ENCODE results near the gene CST7. TPM values are rescaled to one million over a fixed set of nuclear protein-coding genes. Genes with fewer than 3 reads are reported as not detected.

CST7 gene
- polyA plus RNA-seq, 1 of the 3 experiments (the other 2 are of a cell fraction), result 0.07 TPM

- peaks cover 43 to 45% of the 10 kb centered on the region in 2 experiments for H3K36me3 ChIP-seq (replicated peaks in 1 of 2; ENCODE audit: control insufficient read depth in 1 of 2, insufficient read depth in 2 of 2, low read length in 1 of 2)
- TF ChIP-seq GABPA (IDR thresholded peaks at IDR 0.05; ENCODE audit: low read depth) (no peak), MAX (IDR thresholded peaks at IDR 0.05; ENCODE audit: low read depth) (no peak), GATA2 (CRISPR knock-in tag; IDR thresholded peaks at IDR 0.05) (no peak), ZBTB33 (IDR thresholded peaks at IDR 0.05; ENCODE audit: borderline replicate concordance, low read depth) (no peak), TCF12 (IDR thresholded peaks at IDR 0.05) (no peak), RFX5 (IDR thresholded peaks at IDR 0.05; ENCODE audit: low read length) (no peak), FOSL2 (IDR thresholded peaks at IDR 0.05; ENCODE audit: borderline replicate concordance, low read depth) (no peak), ELF1 (IDR thresholded peaks at IDR 0.05) (no peak)
- no peak overlapping the region for H2AFZ ChIP-seq (ENCODE audit: low read depth)
- WGBS (ENCODE audit: low lambda C conversion rate), result 92% methylated on average over 21 of the region's 34 CpGs
- ChIA-PET POLR2A (no interaction called here), CTCF (no interaction called here)
- no peaks in the 10 kb centered on the region for H4K20me1 ChIP-seq (ENCODE audit: insufficient read depth)
- H3F3A ChIP-seq (replicated peaks; ENCODE audit: insufficient read depth), result no peaks in the 10 kb centered on the region
- H3K9ac ChIP-seq, result no peak overlapping the region
- H3K9me2 ChIP-seq, result no peaks in the 10 kb centered on the region
- peaks cover 21% of the 10 kb centered on the region; the same call in 1 of the 2 replicates for H3K79me2 ChIP-seq (ENCODE audit: insufficient read depth)
- H3K4me1 ChIP-seq (ENCODE audit: control insufficient read depth in 1 of 2, insufficient read depth in 2 of 2, low read depth in 1 of 2, low read length in 1 of 2), result no peaks in the 10 kb centered on the region
- H3K4me3 ChIP-seq (ENCODE audit: low read depth in 2 of 2, low read length in 1 of 2), result no peak overlapping the region
- no peaks in the 10 kb centered on the region for H3K27me3 ChIP-seq (ENCODE audit: insufficient read depth)
- H3K4me2 ChIP-seq, result no peak overlapping the region
- H3K9me3 ChIP-seq, result peaks cover 11% of the 10 kb centered on the region; the same call in 1 of the 2 replicates
- DNase-seq, result no peak
- H3K27ac ChIP-seq (ENCODE audit: low read depth in 2 of 2, low read length in 1 of 2), result no peak overlapping the region
Observed at GRCh38 chr20:24980291-24981053, 31.4 kb downstream of the CST7 start.

DNA sequence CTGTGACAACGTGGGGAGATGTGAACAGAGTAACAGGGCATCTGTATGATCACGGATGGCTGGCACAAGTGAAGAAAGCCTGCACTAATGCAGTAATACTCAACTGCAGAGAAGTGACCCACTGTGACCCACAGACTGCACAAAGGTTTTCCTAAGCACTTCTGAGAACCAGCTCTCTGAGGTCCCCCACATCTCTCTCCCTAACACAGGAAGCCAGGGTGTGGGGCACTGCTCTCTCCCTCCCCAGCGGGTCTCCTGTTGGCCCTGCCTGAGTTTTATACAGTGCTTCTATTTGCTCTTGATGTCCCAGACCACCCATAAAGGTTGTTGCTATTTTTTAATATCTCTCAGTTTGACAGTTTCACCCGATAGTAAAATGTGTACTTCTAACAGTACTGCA is 32.2 kb downstream of the CST7 start:
- no peak overlapping the region; a peak in 1 of 4 replicates for H3K4me3 ChIP-seq (ENCODE audit: low read depth in 2 of 2, low read length in 1 of 2)
- H2AFZ ChIP-seq (ENCODE audit: low read depth), result no peak overlapping the region
- DNase-seq, result no peak
- H3K4me1 ChIP-seq (ENCODE audit: control insufficient read depth in 1 of 2, insufficient read depth in 2 of 2, low read depth in 1 of 2, low read length in 1 of 2), result no peaks in the 10 kb centered on the region; a peak in 1 of 4 replicates
- H3K9me2 ChIP-seq, result no peaks in the 10 kb centered on the region
- no peaks in the 10 kb centered on the region for H3K27me3 ChIP-seq (ENCODE audit: insufficient read depth)
- peaks cover 41 to 43% of the 10 kb centered on the region in 2 experiments for H3K36me3 ChIP-seq (replicated peaks in 1 of 2; ENCODE audit: control insufficient read depth in 1 of 2, insufficient read depth in 2 of 2, low read length in 1 of 2)
- no peaks in the 10 kb centered on the region for H4K20me1 ChIP-seq (ENCODE audit: insufficient read depth)
- peaks cover 6% of the 10 kb centered on the region; the same call in 1 of the 2 replicates for H3K9me3 ChIP-seq
- WGBS (ENCODE audit: low lambda C conversion rate), result 91% methylated on average over 4 of the region's 4 CpGs
- no peak overlapping the region for H3K27ac ChIP-seq (ENCODE audit: low read depth in 2 of 2, low read length in 1 of 2)
- H3F3A ChIP-seq (replicated peaks; ENCODE audit: insufficient read depth), result no peaks in the 10 kb centered on the region
- H3K4me2 ChIP-seq, result no peak overlapping the region
- no peak for TF ChIP-seq FOXJ3 (CRISPR knock-in tag; IDR thresholded peaks at IDR 0.05)
- TF ChIP-seq ZBTB33 (IDR thresholded peaks at IDR 0.05; ENCODE audit: borderline replicate concordance, low read depth), result no peak
- TF ChIP-seq, protein P1, sequence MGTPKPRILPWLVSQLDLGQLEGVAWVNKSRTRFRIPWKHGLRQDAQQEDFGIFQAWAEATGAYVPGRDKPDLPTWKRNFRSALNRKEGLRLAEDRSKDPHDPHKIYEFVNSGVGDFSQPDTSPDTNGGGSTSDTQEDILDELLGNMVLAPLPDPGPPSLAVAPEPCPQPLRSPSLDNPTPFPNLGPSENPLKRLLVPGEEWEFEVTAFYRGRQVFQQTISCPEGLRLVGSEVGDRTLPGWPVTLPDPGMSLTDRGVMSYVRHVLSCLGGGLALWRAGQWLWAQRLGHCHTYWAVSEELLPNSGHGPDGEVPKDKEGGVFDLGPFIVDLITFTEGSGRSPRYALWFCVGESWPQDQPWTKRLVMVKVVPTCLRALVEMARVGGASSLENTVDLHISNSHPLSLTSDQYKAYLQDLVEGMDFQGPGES (IDR thresholded peaks at IDR 0.05; ENCODE audit: low read depth, low read length), result no peak
- no peak for TF ChIP-seq JUND (IDR thresholded peaks at IDR 0.05)
- TF ChIP-seq MEF2A (IDR thresholded peaks at IDR 0.05; ENCODE audit: borderline replicate concordance, low read depth), result no peak
- TF ChIP-seq USF1 (IDR thresholded peaks at IDR 0.05; ENCODE audit: borderline replicate concordance, low read depth), result no peak
- no peak for TF ChIP-seq FOSL2 (IDR thresholded peaks at IDR 0.05; ENCODE audit: borderline replicate concordance, low read depth)
- no peak for TF ChIP-seq RAD21 (IDR thresholded peaks at IDR 0.05; ENCODE audit: low read length)
- TF ChIP-seq ELF1 (IDR thresholded peaks at IDR 0.05), result no peak
- no peak for TF ChIP-seq RCOR1 (IDR thresholded peaks at IDR 0.05; ENCODE audit: low read length)
- no peak for TF ChIP-seq POLR2AphosphoS5 (IDR thresholded peaks at IDR 0.05; ENCODE audit: low read depth, low read length)
- no peak for TF ChIP-seq RXRA (IDR thresholded peaks at IDR 0.05; ENCODE audit: borderline replicate concordance, low read depth)
- no peak for TF ChIP-seq SIN3A (IDR thresholded peaks at IDR 0.05; ENCODE audit: borderline replicate concordance, low read depth, low read length)
- CTCF ChIA-PET, result no interaction called here
- H3K9ac ChIP-seq, result no peak overlapping the region
- POLR2A ChIA-PET, result no interaction called here
- H3K79me2 ChIP-seq (ENCODE audit: insufficient read depth), result peaks cover 23% of the 10 kb centered on the region; the same call in 1 of the 2 replicates

All from SK-N-SH (cell line).